Measurements from ENCODE around the gene ERVH48-1. TPM values are rescaled to one million over a fixed set of nuclear protein-coding genes. Genes with fewer than 3 reads are reported as not detected.
"Not testable (repeated sequence)": the region's sequence is repeated elsewhere in the genome, so short reads cannot be mapped to it uniquely, and the experiment has no call there.

Gene ERVH48-1
- total RNA-seq, 1 experiment from 2014 or later = not detected

DNA sequence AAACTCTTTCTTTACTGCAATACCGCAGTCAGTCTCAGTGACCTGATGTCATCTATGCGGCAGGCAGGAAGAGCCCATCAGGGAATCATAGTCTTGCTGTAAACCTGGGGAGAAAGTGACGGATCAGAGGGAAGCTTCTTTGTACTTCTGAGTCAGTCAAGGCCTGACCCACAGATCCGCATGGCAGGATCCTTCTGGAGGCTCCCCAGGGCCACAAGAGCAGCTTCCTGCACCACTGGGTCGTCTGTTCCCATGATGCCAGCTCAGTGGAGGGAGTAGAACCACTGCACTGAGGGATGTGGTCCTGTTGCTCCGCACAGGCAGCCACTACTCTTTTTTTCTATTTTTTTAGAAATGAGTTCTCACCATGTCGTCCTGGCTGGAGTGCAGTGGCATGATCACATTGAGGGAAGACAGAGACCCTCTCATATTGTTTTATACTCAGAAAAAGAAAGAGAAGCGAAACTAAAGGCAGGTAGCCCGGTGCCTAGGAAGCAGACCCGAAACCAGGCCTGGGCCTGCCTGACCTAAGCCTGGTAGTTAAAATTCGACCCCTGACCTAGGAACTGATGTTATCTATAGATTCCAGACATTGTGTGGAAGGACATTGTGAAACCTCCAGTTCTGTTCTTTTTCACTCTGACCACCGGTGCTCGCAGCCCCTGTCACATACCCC is 6.3 kb upstream of the ERVH48-1 start:
- H3K4me1 Mint-ChIP-seq (ENCODE audit: insufficient read depth, unreplicated experiment) = no peaks in the 10 kb centered on the region
- DNase-seq (ENCODE audit: unreplicated experiment) = no peak
- TF ChIP-seq, protein P1, sequence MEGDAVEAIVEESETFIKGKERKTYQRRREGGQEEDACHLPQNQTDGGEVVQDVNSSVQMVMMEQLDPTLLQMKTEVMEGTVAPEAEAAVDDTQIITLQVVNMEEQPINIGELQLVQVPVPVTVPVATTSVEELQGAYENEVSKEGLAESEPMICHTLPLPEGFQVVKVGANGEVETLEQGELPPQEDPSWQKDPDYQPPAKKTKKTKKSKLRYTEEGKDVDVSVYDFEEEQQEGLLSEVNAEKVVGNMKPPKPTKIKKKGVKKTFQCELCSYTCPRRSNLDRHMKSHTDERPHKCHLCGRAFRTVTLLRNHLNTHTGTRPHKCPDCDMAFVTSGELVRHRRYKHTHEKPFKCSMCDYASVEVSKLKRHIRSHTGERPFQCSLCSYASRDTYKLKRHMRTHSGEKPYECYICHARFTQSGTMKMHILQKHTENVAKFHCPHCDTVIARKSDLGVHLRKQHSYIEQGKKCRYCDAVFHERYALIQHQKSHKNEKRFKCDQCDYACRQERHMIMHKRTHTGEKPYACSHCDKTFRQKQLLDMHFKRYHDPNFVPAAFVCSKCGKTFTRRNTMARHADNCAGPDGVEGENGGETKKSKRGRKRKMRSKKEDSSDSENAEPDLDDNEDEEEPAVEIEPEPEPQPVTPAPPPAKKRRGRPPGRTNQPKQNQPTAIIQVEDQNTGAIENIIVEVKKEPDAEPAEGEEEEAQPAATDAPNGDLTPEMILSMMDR (IDR thresholded peaks at IDR 0.05; ENCODE audit: unreplicated experiment) = no peak
- CTCF ChIA-PET = no interaction called here
- BruUV-seq (replicated peaks) = no TSS peak
- POLR2A ChIA-PET = interaction anchor here (0.6 to 1.2 kb wide), 3 partner anchors 12 to 39 kb away, joined by 3 to 6 read pairs (median 4); partner anchors contain the start of gene NDUFV3
- peaks cover 5% of the 10 kb centered on the region for H3K36me3 Mint-ChIP-seq (ENCODE audit: insufficient read depth, unreplicated experiment)
- no peak overlapping the region for H3K27ac Mint-ChIP-seq (ENCODE audit: low read depth, unreplicated experiment)
- H3K9me3 Mint-ChIP-seq (ENCODE audit: unreplicated experiment) = no peaks in the 10 kb centered on the region
- no peaks in the 10 kb centered on the region for H3K27me3 Mint-ChIP-seq (ENCODE audit: insufficient read depth, unreplicated experiment)
- intact Hi-C loops (cut with micrococcal nuclease) = no loop called here
- H3K4me3 Mint-ChIP-seq (ENCODE audit: unreplicated experiment) = no peak overlapping the region

DNA sequence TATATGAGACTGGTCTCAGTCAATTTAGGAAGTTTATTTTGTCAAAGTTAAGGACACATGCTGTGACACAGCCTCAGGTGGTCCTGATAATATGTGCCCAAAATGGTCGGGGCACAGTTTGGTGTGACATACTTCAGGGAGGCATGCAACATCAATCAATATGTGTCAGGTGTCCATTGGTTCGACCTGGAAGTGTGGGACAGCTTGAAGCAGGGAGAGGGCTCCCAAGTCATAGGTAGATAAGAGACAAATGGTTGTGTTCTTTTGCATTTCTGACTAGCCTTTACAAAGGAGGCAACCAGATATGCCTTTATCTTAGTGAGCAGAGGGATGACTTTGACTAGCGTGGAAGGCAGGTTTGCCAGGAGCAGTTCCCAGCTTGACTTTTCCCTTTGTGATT is 4.5 kb upstream of the ERVH48-1 start:
- Mint-ChIP-seq H3K36me3 (ENCODE audit: insufficient read depth, unreplicated experiment) (peaks cover 5% of the 10 kb centered on the region), H3K9me3 (ENCODE audit: unreplicated experiment) (no peaks in the 10 kb centered on the region), H3K27ac (ENCODE audit: low read depth, unreplicated experiment) (no peak overlapping the region), H3K4me1 (ENCODE audit: insufficient read depth, unreplicated experiment) (no peaks in the 10 kb centered on the region), H3K27me3 (ENCODE audit: insufficient read depth, unreplicated experiment) (no peaks in the 10 kb centered on the region), H3K4me3 (ENCODE audit: unreplicated experiment) (no peak overlapping the region)
- intact Hi-C loops (cut with micrococcal nuclease) = no loop called here
- DNase-seq (ENCODE audit: unreplicated experiment) = no peak
- BruUV-seq (replicated peaks) = no TSS peak
- ChIA-PET POLR2A (interaction anchor here (1.2 kb wide), 2 partner anchors 37 kb away, joined by 4 to 6 read pairs; partner anchors contain the start of gene NDUFV3), CTCF (interaction anchor here (0.7 kb wide), 1 partner anchor 104 kb away, joined by 4 read pairs; no protein-coding TSS in a partner anchor)
- TF ChIP-seq, protein P1 (IDR thresholded peaks at IDR 0.05; ENCODE audit: unreplicated experiment) = no peak

DNA sequence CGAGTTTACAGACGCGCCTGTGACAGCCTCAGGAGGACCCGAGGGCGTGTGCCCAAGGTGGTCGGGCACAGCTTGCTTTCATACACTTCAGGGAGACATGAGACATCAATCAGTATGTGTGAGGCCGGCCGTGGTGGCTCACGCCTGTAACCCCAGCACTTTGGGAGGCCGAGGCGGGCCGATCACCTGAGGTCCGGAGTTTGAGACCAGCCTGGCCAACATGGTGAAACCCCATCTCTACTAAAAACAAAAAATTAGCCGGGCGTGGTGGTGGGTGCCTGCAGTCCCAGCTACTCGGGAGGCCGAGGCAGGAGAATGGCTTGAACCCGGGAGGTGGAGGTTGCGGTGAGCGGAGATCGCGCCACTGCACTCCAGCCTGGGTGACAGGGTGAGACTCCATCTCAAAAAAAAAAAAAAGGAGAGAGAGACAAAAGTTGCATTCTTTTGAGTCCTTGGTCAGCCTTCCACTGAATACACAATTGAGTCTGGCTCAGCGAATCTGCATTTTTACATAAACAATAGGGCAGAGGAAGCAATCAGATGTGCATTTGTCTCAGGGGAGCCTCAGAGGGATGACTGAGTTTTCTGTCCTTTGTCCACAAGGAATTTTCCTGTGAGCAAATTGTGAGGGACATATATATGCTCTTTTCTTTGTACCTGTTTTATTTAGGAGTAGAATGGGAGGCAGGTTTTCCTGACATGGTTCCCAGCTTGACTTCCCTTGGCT is 2.2 kb upstream of the ERVH48-1 start:
- CTCF ChIA-PET; H3K4me3 Mint-ChIP-seq (ENCODE audit: unreplicated experiment); H3K27ac Mint-ChIP-seq (ENCODE audit: low read depth, unreplicated experiment); H3K27me3 Mint-ChIP-seq (ENCODE audit: insufficient read depth, unreplicated experiment); H3K9me3 Mint-ChIP-seq (ENCODE audit: unreplicated experiment); H3K36me3 Mint-ChIP-seq (ENCODE audit: insufficient read depth, unreplicated experiment); DNase-seq (ENCODE audit: unreplicated experiment); intact Hi-C loops (cut with micrococcal nuclease); BruUV-seq (replicated peaks): not testable (repeated sequence)
- POLR2A ChIA-PET = interaction anchor here (1.2 kb wide), 1 partner anchor 46 kb away, joined by 3 read pairs; the partner anchor contains the start of gene PKNOX1
- H3K4me1 Mint-ChIP-seq (ENCODE audit: insufficient read depth, unreplicated experiment) = peaks cover 11% of the 10 kb centered on the region

DNA sequence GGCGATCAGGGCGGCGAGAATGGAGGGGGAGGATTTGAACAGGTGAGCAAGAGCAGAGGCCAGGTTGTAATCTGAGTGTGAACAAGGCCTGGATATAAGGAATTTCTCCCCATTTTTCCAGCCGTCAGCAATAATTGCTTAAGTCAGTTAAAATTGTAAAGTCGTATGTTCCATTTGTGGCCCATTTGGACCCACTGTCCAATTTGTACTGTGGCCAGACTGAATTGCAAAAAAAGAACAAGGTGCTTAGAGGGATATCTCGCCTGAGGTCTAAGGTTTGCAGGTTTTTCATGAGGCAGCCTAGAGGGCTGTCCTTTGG is 1.0 kb downstream of the ERVH48-1 start:
- H3K27me3 Mint-ChIP-seq (ENCODE audit: insufficient read depth, unreplicated experiment) = no peaks in the 10 kb centered on the region
- no peak for DNase-seq (ENCODE audit: unreplicated experiment)
- peaks cover 11% of the 10 kb centered on the region for H3K4me1 Mint-ChIP-seq (ENCODE audit: insufficient read depth, unreplicated experiment)
- H3K4me3 Mint-ChIP-seq (ENCODE audit: unreplicated experiment) = no peak overlapping the region
- H3K36me3 Mint-ChIP-seq (ENCODE audit: insufficient read depth, unreplicated experiment) = peaks cover 5% of the 10 kb centered on the region
- peak overlapping the region; percentile 86 for H3K27ac Mint-ChIP-seq (ENCODE audit: low read depth, unreplicated experiment)
- POLR2A ChIA-PET = no interaction called here
- CTCF ChIA-PET = no interaction called here
- BruUV-seq (replicated peaks) = no TSS peak
- TF ChIP-seq, protein P1 (IDR thresholded peaks at IDR 0.05; ENCODE audit: unreplicated experiment) = no peak
- intact Hi-C loops (cut with micrococcal nuclease) = loop anchor here (2.0 kb wide), 1 partner anchor 50 kb away; the partner anchor contains the start of gene PKNOX1
- H3K9me3 Mint-ChIP-seq (ENCODE audit: unreplicated experiment) = no peaks in the 10 kb centered on the region
